Measurements from ENCODE around the gene PTPRG.
"Not testable (repeated sequence)": the region's sequence is repeated elsewhere in the genome, so short reads cannot be mapped to it uniquely, and the experiment has no call there.

The PTPRG gene

DNA sequence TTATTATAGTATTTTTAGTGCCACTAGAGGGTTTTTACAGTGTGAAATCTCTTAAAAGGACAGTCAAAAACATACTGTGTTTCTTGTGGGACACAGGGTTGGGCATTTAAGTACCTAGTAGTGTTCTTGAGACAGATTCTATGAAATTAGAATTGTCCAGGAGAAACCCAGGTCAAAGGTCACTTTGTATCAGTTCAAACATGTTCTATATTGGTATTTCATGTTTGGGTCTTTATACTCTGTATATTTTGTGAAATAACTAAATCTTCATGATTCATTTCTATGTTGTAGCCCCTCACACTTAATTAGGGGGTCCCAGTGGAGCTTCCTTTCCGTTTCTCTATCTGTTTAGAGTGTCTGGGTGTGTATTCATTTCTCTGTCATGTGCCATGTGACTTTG is 171.6 kb downstream of the PTPRG start:
- DNase-seq, result no peak

DNA sequence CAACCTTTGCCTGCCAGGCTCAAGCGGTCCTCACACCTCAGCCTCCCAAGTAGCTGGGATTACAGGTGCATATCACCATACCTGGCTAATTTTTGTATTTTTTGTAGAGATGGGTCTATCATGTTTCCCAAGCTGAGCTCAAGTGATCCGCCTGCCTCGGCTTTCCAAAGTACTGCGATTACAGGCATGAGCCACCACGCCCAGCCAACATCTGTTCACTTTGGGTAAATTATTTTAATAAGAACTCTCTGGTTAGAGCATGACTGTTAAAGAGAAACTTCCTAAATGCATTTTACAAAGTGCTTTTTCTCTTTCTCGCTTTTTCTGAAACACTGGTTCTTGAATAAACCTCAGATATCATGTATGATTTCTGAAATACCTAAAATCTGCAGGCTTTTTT is 172.5 kb downstream of the PTPRG start:
- no peak for DNase-seq

DNA sequence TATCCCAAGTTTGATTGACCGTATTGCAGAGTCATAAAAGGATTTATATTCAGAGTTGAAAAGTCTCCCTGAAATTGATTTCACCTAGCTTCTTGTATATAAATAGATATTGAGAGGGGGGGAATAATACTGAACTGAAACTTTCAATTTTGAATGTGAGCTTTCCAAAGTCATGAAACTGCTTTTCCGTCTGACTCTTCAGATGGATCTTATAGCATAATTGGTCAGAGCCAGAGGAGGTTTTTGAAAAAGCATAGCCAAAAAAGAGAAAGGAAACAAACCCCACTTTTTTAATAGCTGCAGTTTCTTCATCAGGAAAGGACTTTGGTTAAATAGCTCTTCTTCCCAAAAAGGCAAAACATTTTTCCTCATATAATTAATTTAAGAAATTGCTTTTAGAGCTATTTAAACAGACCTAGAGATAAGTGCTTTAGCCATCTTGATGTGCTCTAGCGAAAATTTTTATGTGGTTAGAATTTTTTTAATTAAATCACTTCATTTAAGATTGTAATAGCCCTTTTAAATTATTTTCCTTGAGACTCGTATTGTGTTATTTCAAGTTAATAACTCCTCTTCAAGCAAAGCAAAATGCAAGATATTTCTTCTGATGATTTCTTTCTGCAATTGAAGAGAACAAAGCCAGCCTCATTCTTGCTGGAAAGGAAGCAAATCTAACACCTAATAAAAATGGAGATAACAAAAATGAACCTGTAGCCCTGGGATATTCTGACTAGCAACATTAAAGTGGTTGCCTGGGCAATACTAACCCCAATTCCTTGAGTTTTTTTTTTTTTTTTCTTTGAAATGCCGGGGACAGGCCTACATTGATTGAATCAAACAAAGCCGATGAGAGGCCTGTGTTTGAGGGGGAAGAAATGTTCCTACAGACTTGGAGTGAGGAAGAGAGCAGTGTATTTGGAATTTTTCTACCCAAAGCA is 173.6 kb downstream of the PTPRG start:
- no peak for DNase-seq

DNA sequence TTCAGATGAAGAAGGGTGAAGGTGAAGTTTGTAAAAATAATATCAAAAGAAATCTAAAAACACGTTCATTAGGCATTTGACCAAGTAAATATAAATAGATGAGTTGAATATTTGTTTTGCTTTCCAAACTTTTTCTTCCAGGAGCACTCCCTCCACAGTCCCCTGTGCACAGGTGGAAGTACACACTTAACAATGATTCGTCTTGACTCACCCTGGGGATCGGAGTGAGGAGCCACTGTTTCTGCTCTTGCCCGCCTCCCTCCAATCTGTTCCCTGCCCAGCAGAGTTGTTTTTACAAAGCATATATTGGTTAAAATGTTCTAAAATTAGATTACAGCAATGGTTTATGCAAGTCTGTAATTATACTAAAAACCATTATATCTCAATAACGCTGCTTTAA is 175.1 kb downstream of the PTPRG start:
- DNase-seq, result no peak

DNA sequence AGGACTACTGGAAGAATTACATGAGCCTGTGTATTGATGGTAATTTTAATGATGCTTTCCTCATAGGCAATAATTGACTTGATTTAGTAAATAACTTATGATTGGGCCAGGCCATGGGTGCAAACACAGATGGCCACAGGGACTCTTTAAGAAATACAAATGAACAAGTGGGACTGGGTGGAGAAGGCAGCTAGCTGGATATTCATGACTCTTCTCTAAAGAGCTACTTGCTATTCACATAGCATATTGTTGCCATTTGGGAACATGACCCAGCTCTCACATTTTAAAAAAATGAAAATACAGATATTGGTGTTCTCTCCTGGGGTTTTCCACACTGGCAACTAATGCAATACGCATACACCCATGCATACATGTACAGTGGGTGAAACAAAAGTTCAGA is 178.3 kb downstream of the PTPRG start:
- no peak for DNase-seq

DNA sequence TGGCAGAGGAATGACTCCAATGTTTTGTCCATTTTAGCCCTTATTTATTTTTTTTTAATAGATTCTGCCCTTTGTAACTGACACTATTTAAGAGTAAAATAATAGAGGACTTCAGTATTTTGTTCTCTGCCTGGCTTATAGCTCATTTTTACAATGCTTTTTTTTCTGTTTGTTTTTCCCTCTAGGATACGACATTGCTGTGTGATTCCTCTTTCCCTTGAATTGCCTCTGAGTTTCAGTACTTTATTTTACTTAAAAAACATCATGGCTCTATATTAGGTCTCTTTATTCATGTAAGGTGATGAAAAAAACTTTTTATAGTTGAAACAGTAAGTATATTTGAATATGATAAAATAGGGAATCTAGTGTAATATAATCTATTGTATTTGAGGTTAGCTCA is 179.1 kb downstream of the PTPRG start:
- no peak for DNase-seq

DNA sequence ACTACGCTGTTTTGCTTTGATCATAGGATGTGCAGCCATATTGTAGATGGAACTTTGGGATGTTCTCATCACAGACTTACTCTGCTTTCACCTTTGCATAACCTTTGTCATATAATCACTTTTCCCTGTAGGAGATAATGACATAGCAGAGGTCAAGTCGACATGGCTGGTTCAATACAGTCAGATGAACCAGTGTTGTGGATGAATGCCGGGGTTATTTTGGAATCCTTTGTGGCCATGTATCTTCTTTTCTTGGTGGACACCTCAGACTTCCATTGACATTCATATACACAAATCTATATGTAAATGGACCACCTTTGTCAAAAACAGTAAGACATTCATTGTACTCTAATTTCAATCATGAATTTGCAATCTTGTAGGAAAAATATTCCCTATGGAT is 180.2 kb downstream of the PTPRG start:
- DNase-seq, result no peak

DNA sequence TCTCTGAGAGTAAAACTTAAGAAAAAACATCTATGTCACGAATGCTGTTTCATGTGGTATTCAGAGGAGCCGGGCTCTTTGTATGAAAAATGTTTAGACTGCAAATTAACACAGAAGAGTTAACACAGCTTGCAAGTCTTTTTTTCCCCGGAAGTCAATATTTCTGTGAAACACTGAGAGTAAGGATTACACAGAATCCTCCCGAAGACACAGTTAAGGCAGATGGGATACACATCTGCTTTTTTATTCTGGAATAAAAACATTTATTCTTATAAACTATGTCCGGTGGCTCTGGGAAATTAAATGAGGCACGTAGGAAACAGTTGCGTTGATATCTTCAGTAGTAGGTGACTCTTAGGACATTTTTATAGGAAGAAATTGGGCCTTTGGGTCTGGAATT is 180.6 kb downstream of the PTPRG start:
- DNase-seq, result no peak

DNA sequence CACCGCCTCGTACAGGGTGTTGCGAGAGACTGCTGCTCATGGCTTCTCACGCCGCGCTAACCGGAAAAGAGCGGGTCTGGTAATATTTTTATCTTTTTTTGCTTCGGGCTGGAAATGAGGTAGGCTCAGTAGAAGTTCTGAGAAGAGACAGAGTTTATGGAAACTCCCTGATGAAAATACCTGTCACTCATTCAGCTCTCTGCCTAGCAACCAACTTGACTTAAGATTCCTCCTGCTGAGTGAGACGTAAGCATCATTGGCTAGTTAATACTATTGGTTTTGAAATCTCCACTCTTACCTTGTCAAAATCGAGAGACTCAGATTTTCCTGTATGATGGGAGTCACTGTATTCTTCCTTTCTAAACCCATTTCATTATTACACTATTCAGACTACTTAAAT is 181.7 kb downstream of the PTPRG start:
- DNase-seq, result no peak

DNA sequence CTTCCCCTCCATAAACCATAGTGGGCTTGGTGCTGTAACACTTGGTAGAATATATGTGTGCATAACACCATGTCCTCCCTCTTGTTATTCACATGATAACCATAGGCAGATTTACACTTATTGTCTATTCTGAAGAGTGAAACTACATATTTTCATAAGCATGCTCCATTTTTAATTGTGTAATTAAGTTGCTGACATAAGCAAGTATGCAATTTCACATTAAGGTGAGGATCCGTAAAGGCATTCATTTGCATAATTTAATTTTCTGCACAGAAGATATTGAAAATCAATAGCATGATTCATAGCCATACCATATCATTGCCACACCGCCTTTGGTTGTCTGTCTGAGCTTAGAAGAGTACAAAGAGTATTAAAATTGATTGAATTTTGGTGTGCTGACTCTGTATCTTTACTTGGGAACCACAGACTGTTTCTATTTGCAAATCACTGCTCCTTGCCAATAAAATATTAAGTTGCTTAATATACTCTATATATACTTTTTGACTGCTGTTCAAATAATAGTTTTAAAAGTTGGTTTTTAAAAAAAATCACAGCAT is 182.4 kb downstream of the PTPRG start:
- DNase-seq, result no peak

DNA sequence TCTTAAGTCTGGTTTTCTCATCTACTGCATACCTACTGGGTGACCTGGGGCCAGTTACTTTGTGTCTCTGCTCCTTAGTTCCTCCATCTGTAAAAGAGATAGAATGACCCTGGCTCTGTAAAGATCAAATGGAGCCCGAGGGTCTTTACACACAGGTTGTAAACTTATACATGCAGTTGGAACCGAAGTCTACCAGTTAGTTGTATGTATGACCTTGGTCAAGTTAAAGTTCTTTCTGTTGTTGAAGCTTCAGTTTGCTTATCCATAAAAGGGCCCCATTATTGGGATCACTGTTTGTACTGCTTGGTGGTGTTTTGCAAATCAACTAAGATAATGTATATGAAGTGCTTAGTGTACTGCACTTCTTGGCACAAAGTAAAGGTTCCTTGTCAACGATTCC is 186.9 kb downstream of the PTPRG start:
- no peak for DNase-seq

DNA sequence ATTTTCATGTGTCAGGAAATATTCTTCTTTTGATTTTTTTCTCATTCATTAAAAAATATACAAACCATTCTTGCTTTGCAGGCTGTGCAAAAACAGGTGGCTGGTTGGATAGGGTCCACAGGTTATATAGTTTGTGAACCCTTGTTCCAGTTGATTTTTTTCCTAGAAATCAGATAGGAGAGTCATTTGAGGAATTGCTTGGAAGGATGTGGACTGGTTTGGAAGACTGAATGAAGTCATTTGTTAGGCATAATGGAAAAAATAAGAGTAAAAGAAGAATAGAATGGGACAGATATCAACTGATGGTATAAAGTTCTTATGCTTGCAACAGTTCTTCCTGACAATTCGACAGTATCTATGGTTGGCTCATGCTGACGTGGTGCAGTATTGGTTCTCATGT is 189.4 kb downstream of the PTPRG start:
- DNase-seq, result no peak

DNA sequence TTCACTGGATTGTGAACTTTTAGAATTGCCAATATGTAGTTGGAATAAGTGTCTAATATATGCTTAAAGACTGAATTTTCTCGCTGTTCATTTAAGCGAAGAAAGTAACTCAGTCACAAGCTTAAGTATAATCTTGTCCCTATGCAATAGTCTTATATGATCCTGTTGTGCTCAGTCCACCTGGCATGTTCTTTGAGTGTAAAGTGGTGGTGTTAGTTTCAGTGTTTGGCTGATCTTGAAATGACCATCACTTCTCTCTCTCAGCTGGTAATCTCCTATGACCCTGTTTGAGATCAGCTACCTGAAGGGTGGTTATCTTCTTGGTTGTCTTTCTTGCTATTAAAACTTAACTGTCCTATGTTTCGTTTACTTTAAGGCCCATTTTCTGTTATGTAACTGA is 197.5 kb downstream of the PTPRG start:
- no peak for DNase-seq

DNA sequence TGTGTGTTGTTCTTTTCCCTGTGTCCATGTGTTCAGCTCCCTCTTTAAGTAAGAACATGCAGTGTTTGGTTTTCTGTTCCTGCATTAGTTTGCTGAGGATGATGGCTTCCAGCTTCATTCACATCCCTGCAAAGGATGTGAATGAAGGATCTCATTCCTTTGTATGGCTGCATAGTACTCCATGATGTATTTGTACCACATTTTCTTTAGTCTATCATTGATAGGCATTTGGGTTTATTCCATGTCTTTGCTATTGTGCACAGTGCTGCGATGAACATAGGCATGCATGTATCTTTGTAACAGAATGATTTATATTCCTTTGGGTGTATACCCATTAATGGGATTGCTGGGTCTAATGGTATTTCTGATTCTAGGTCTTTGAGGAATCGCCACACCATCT is 199.4 kb downstream of the PTPRG start:
- DNase-seq, result not testable (repeated sequence)

DNA sequence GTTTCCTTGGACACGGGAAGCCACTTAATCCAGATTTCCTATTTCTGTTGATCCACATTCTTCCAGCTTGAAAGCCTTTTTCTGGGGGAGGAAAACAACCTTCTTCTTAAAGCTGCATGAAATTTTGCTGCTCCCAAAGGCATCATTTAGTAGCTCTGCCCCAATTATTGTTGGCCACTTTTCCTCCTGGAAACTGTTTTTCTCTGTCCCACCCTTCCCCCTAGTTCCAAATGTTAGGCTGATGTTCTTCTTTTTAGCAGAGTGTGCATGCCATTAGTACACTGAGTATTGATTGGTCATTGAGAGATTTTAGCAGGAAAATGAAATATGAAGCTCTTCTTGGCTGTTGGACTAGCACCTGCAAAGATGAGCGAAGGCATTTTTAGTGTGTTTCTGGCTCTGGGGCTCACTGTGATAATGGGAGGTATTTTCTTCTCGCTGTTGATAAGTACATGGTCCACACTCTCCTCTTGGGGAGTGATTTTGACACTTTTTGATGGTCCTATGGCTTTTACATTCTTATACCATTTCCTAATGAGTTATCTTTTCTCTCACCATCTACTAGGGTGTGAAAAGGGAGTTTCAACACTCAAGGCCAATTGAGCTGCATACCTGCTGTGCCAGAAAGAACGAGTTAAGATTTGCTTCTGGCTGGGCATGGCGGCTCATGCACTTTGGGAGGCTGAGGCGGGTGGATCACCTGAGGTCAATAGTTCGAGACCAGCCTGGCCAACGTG is 200.5 kb downstream of the PTPRG start:
- DNase-seq, result no peak

DNA sequence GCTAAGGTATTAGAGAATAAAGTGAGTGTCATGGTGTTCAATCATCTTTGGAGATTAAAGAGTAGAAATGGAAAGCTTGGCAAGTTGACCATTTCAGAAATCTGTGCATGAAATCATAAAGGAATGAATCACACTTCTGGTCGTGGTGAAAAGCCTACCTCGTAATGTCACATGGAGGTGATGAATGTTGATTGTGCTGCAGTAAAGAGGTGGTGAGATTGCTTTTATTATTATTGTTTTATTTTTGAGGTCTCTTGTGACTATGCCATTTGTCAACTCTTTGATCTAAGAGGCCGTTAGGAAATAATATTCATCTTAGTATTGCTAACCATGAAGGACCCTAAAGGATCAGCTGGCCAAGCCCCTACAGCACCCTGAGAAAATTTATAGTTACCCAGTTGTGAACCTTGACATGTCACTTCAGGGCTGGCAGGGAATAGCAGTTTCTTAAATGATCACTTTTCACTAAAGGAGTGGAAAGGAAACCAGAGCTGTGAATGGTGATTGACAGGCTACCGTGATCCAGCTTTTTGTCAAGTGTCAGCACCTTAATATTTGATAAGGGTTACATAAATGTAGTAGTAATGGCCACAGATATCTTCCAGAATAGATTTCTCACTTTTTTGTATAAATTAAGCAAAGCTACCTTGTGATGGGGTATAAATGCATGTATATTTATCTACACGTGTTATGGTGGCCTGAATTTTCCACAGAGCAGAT is 203.9 kb downstream of the PTPRG start:
- no peak for DNase-seq

DNA sequence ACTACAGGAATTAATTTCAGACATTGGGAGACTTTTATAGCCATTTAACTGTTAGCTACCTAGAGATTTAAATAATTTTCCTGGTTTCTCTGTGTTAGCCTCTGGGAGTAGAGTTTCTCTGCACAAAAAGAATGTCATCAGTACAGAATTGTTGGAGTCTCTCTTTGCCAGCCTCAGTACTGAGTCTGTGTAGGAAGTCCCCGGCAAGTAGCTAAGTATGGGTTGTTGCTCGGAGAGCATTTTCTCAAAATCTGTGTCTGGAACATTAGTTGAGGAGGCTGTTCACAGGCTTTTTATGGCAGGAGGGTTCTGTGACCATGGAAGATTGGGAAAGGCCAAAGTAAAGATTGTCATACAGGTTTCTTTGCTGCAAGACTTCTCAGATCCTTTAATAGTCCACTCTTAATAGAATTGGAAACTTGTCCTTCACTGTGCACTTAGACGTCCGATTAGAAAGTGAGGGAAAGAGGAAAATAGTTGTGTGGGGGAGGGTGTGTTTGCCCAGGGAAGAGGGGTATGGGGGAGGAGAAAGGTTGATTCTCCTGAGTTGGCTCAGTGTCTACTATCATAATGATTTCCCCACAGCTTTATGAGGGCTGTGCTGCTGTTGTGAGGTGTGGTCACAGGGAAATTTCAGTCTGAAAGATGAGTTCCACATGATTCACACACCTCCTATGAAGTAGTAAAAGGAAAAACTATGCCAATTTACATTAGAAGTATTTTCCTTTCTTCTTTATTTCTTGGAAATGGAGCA is 207.1 kb downstream of the PTPRG start:
- no peak for DNase-seq

DNA sequence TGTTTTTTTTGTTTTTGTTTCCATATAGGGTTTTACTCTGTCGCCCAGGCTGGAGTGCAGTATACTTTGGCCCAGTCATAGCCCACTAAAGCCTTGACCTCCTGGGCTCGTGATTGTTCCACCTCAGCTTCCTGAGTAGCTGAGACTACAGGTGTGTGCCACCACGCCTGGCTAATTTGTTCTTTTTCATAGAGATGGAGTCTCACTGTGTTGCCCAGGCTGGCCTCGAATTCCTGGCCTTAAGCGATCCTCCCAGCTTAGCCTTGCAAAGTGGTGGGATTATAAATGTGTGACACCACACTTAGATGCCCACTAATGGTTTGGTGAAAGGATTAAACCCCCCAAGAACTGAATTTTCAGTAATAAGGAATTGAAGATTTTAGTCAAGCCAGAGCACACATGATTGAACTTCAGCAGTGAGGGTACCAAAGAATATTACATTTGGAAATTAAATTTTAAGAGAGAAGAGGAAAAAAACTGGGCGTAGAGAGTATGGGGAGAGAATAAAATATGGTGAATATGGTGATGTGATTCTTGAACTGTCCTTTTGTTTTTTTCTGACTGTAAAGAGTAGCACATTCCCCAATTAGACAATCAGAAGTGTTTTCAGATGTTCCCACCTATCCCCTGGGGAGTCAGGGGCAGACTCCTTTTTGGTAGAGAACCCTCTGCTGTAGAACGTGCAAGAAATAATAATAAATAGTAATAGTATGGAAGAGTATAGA is 208.1 kb downstream of the PTPRG start:
- DNase-seq, result no peak

DNA sequence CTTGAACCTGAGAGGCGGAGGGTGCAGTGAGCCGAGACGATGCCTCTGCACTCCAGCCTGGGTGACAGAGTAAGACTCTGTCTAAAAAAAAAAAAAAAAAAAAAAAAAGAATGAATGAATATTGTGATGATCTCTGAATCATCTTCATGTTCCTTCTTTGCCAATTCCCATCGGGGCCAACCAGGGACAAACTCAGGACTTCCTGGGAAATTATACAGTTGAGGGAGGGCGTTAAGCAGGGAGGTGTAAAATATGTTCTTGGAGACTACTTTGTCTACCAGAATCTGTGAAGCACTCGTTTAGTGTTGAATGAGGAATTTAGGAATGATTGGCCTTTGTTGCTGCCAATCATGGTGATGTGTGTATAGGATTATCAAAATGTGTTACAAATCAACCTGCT is 210.6 kb downstream of the PTPRG start:
- DNase-seq, result no peak

DNA sequence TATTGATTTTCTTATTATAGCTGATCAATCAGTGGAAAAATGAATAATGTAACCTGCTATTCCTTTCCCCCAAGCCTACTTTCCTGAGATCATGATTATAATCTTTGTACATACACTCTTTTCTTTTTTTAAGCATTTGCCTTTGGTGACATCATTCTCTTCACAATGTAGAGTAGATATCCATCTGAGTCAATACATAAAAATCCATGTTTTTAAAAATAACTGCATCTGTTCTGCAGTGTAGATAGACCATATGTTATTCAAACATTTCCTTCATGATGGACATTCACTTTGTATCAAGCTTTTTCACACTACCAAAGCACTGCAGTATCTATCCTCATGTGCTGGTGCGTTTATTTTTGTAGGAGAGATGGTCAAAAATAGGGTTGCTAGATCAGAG is 211.1 kb downstream of the PTPRG start:
- no peak for DNase-seq

DNA sequence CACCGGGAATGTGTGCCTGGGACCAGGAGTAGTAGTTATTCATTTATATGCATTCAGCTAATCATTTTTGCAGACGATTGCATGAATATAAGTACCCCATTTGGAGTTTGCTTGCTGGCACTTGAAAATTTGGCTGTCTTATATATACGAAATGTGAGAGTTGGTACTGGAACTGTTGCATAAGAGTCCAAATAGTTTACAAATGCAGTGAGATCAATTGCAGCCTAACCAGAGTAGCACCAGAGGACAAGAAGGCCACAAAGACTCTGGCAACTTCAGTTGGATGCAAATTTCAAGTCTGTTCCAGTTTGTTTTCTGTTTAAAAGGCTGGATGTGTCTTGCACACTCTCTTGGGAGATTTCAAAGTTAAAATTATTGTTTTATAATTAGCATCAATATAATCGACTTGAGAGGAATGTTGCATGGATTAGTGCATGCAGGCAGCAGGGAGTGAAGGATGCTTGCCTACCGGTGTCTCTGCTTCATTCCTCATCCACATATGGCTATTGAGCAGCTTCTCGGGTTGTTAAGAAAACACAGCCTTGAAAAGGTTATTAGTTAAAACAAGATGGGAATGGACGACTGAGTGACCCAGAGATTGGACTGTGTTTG is 213.0 kb downstream of the PTPRG start:
- no peak for DNase-seq

Data from activated CD4-positive, alpha-beta T cell treated with anti-CD3 and anti-CD28 coated beads, Interleukin-2, amount 50 U/mL, for 48 hours (primary cell).